ENCODE measurements around the gene SPAG16.

Gene SPAG16

DNA sequence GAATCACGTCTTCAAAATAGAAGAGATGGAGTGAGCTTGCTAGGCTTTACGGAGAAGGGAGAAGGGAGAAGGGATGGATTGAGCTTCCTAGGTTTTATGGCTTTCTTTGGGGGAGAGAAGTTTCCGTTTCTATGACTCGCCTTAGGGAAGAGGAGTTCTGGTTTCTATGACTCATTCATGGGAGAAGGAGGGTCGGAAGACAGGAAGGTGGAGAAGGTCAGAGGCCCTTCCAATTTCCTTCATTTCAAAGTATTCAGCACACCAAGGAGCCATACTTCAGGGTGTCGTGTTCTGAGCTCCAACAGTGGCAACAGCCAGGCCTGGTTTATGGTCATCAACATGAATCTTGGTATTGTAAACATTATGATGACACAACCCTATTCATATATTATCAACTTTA lies 841.9 kb downstream of the SPAG16 start:
- Mint-ChIP-seq H3K27me3 (no peaks in the 10 kb centered on the region), H3K36me3 (ENCODE audit: low read depth) (no peaks in the 10 kb centered on the region), H3K9me3 (no peaks in the 10 kb centered on the region), H3K27ac (no peak overlapping the region), H3K4me3 (no peak overlapping the region), H3K4me1 (ENCODE audit: low read depth) (no peaks in the 10 kb centered on the region)

GRCh38 chr2:214127170-214127569 lies 842.9 kb downstream of the SPAG16 start:
- H3K36me3 Mint-ChIP-seq (ENCODE audit: low read depth) = no peaks in the 10 kb centered on the region
- no peaks in the 10 kb centered on the region for H3K4me1 Mint-ChIP-seq (ENCODE audit: low read depth)

DNA sequence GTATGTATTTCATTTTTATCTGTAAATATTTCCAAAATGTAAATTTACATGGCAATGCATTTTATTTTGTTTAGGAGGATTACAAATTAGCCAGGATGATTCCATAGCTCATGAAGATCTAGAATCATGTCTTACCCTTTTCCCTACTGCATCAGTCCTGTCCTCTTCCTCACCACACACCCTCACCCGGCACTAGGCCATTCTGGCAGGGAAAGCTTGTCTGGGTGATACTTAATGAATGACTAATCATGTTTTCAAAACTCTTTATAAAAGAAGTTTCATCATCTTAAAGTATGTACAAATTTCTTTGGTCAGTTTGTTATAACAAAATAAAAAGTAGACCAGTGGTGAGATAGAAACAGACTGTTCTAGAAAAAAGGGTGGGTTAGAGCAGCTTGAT lies 843.3 kb downstream of the SPAG16 start:
- H3K4me1 Mint-ChIP-seq (ENCODE audit: low read depth) = no peaks in the 10 kb centered on the region
- no peak overlapping the region for H3K27ac Mint-ChIP-seq
- peaks cover 3% of the 10 kb centered on the region for H3K9me3 Mint-ChIP-seq
- no peaks in the 10 kb centered on the region for H3K27me3 Mint-ChIP-seq
- no peaks in the 10 kb centered on the region for H3K36me3 Mint-ChIP-seq (ENCODE audit: low read depth)
- no peak overlapping the region for H3K4me3 Mint-ChIP-seq

More at GRCh38 chr2:214127170-214127569, 842.9 kb downstream of the SPAG16 start:
- Mint-ChIP-seq H3K27me3 (no peaks in the 10 kb centered on the region), H3K27ac (no peak overlapping the region), H3K4me3 (no peak overlapping the region), H3K9me3 (no peaks in the 10 kb centered on the region)

DNA sequence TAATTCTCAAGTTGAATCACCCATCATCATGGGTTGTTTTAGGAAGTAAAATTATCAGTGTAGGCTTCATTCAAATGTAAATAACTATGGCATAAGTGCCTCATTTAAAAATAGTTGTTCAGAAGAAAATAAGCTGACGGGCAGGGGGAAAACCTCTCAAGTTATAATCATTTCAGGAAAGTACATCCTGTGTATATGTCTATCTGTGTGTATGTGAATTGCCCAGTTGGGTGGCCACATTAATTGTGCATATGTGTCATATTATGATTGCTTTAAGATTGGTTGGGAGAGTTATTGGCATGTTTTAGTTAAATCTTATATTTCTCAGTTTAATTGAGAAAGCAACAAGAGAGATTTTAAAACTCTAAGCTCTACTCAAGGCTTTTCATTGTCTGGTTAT lies 843.8 kb downstream of the SPAG16 start:
- Mint-ChIP-seq H3K36me3 (ENCODE audit: low read depth) (no peaks in the 10 kb centered on the region), H3K4me3 (no peak overlapping the region), H3K9me3 (peaks cover 4% of the 10 kb centered on the region), H3K4me1 (ENCODE audit: low read depth) (no peaks in the 10 kb centered on the region), H3K27me3 (no peaks in the 10 kb centered on the region), H3K27ac (no peak overlapping the region)

- no peak overlapping the region for H3K4me3 Mint-ChIP-seq
- peaks cover 4% of the 10 kb centered on the region for H3K9me3 Mint-ChIP-seq
- no peak overlapping the region for H3K27ac Mint-ChIP-seq
- H3K36me3 Mint-ChIP-seq (ENCODE audit: low read depth) = no peaks in the 10 kb centered on the region
- H3K27me3 Mint-ChIP-seq = no peaks in the 10 kb centered on the region
- H3K4me1 Mint-ChIP-seq (ENCODE audit: low read depth) = no peaks in the 10 kb centered on the region
Measured at GRCh38 chr2:214130114-214130513, 845.9 kb downstream of the SPAG16 start.

DNA sequence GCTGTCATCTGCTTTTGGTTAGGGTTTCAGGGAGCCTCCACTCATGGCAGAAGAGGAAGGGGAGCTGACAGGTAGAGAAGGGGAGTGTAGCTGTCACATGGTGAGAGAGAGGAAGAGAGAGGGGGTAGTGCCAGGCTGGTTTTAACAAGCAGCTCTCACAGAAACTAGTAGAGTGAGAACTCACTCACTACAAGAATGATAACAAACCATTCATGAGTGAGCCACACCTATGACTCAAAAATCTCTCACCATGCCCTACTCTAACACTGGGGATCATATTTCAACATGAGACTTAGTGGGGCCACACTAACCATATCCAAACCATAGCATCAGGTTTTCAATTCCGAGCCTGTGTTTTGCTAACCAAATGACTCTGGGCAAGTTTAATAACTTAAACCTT lies 851.7 kb downstream of the SPAG16 start:
- no peaks in the 10 kb centered on the region for H3K27me3 Mint-ChIP-seq
- no peaks in the 10 kb centered on the region for H3K36me3 Mint-ChIP-seq (ENCODE audit: low read depth)
- H3K4me3 Mint-ChIP-seq = no peak overlapping the region
- H3K9me3 Mint-ChIP-seq = peaks cover 4% of the 10 kb centered on the region
- no peak overlapping the region for H3K27ac Mint-ChIP-seq
- H3K4me1 Mint-ChIP-seq (ENCODE audit: low read depth) = no peaks in the 10 kb centered on the region

DNA sequence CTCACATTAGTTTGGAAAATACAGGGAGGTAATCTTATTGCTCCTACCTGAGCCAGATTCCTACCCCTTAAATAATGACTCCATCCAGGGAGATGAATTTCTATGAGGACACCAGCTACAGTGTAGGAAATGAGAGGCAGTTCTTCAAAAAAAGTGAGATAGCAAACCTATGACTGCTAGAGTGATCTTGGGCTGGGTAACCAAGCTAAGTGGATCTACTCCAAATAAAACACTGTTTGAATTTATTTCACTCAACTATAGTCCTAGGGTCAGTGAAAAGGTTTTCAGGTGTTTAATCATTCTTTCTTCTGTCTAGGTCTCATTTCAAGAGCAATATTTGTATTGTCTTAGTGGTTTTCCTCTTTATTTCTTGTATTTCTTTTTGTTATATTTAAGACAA lies 854.5 kb downstream of the SPAG16 start:
- H3K4me1 Mint-ChIP-seq (ENCODE audit: low read depth) = no peaks in the 10 kb centered on the region
- no peak overlapping the region for H3K4me3 Mint-ChIP-seq
- H3K27ac Mint-ChIP-seq = no peak overlapping the region
- no peaks in the 10 kb centered on the region for H3K27me3 Mint-ChIP-seq
- H3K36me3 Mint-ChIP-seq (ENCODE audit: low read depth) = no peaks in the 10 kb centered on the region
- H3K9me3 Mint-ChIP-seq = no peaks in the 10 kb centered on the region

GRCh38 chr2:214139630-214140284 lies 855.5 kb downstream of the SPAG16 start:
- Mint-ChIP-seq H3K4me3 (no peak overlapping the region), H3K9me3 (no peaks in the 10 kb centered on the region), H3K36me3 (ENCODE audit: low read depth) (no peaks in the 10 kb centered on the region), H3K27ac (no peak overlapping the region), H3K27me3 (no peaks in the 10 kb centered on the region), H3K4me1 (ENCODE audit: low read depth) (no peaks in the 10 kb centered on the region)

DNA sequence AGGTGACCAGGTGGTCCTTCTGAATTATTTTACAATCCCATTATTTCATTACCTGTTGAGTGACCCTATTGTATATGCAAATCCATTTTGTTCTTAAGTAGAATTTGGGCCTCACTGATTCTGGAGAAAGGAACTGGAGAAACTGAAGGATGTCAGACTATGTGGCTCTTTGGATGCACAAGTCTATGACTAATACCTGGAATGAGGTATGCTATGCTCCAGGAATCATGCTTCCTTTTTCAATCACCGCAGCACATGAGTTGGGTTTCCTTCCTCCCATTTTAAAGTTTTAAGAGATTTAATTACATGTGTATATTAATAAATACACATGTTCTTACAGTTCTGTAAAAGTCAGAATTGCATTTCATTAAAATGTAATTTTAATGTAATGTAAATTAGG lies 872.7 kb downstream of the SPAG16 start:
- H3K9me3 Mint-ChIP-seq = no peaks in the 10 kb centered on the region
- H3K4me3 Mint-ChIP-seq = no peak overlapping the region
- H3K4me1 Mint-ChIP-seq (ENCODE audit: low read depth) = no peaks in the 10 kb centered on the region
- no peaks in the 10 kb centered on the region for H3K36me3 Mint-ChIP-seq (ENCODE audit: low read depth)
- H3K27me3 Mint-ChIP-seq = no peaks in the 10 kb centered on the region
- no peak overlapping the region for H3K27ac Mint-ChIP-seq

DNA sequence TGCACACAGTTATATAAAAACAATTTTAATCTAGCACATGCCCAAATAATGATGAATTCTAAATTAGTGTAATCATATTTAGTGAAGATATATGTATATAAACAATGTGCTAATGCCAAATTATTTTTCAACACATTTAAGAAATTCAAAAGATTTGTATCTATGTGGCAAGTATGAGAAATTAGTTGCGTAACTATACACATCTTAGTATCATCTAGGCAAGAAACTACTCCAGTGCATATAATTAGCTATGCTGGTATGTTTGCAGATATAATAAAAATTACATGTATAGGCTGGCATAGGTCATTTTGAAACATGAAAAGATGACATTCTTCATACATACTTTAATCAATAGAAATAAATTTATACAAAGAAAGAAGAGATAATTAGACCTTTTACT lies 874.6 kb downstream of the SPAG16 start:
- no peaks in the 10 kb centered on the region for H3K4me1 Mint-ChIP-seq (ENCODE audit: low read depth)
- no peaks in the 10 kb centered on the region for H3K9me3 Mint-ChIP-seq
- H3K4me3 Mint-ChIP-seq = no peak overlapping the region
- no peak overlapping the region for H3K27ac Mint-ChIP-seq
- H3K36me3 Mint-ChIP-seq (ENCODE audit: low read depth) = no peaks in the 10 kb centered on the region
- H3K27me3 Mint-ChIP-seq = no peaks in the 10 kb centered on the region

DNA sequence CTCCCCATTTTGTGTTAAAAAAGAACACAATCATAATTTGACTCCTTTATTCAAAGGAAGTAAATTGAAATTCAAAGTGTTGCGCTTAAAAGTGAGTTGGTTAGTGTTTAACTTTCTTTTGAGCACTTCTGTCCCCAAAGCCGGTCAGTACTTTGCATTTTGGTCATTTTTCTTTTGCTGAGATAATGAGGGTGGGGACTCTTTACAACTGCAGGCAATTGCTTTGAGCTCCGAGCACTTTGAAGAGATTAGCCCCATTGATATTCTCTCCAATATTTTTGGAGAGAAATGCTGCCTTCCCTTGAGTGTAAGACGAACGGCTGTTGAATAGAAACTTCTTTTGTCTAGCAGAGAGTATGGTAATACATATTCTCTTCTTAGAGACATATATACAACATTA lies 885.0 kb downstream of the SPAG16 start:
- H3K4me1 Mint-ChIP-seq (ENCODE audit: low read depth) = no peaks in the 10 kb centered on the region
- H3K27ac Mint-ChIP-seq = no peak overlapping the region
- H3K4me3 Mint-ChIP-seq = no peak overlapping the region
- no peaks in the 10 kb centered on the region for H3K9me3 Mint-ChIP-seq
- no peaks in the 10 kb centered on the region for H3K36me3 Mint-ChIP-seq (ENCODE audit: low read depth)
- no peaks in the 10 kb centered on the region for H3K27me3 Mint-ChIP-seq

GRCh38 chr2:214169736-214170135 lies 885.5 kb downstream of the SPAG16 start:
- Mint-ChIP-seq H3K36me3 (ENCODE audit: low read depth) (no peaks in the 10 kb centered on the region), H3K27me3 (no peaks in the 10 kb centered on the region), H3K4me3 (no peak overlapping the region), H3K4me1 (ENCODE audit: low read depth) (no peaks in the 10 kb centered on the region), H3K9me3 (no peaks in the 10 kb centered on the region), H3K27ac (no peak overlapping the region)

DNA sequence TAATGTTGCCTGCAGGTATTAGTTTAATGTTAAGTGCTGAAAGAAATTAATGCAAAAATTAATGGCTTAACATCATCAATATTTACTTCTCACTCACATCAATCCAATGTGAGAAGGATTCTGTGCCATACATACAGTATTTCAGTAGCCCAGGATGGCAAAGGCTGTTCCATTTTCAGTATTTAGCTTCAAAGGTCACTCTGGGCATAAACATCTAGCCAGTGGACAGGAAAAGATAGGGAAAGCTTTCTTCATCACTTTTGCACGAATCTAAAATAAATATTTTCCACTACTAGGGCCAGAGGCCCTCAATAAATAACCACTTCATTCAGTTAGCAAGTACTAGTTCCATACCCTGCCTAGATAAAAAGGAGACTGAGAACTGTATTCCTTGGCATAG lies 890.3 kb downstream of the SPAG16 start:
- Mint-ChIP-seq H3K4me1 (ENCODE audit: low read depth) (no peaks in the 10 kb centered on the region), H3K27ac (no peak overlapping the region), H3K4me3 (no peak overlapping the region), H3K9me3 (no peaks in the 10 kb centered on the region), H3K27me3 (no peaks in the 10 kb centered on the region), H3K36me3 (ENCODE audit: low read depth) (no peaks in the 10 kb centered on the region)

GRCh38 chr2:214180071-214180470 lies 895.8 kb downstream of the SPAG16 start:
- no peaks in the 10 kb centered on the region for H3K4me1 Mint-ChIP-seq (ENCODE audit: low read depth)
- no peak overlapping the region for H3K27ac Mint-ChIP-seq
- H3K4me3 Mint-ChIP-seq = no peak overlapping the region
- H3K36me3 Mint-ChIP-seq (ENCODE audit: low read depth) = no peaks in the 10 kb centered on the region
- no peaks in the 10 kb centered on the region for H3K27me3 Mint-ChIP-seq
- no peaks in the 10 kb centered on the region for H3K9me3 Mint-ChIP-seq

DNA sequence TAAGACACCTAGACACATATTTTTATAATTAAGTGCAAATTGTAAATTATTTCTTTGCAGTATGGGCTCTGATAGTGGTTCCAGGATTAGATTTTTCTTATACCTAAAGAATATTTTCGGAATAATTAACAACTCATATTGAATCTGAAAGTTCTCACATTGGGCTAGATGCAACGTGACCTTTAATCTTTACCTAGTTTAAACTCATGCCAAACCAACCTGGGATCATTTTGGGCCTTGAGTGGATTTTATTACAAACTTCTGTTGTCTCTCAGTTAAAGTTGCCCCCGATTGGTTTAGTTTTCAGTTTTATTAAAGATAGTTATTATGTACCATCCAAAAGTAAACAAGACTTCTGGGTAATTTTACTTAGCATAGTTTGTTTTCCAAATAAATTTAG lies 896.4 kb downstream of the SPAG16 start:
- Mint-ChIP-seq H3K27ac (no peak overlapping the region), H3K27me3 (no peaks in the 10 kb centered on the region), H3K4me3 (no peak overlapping the region), H3K9me3 (no peaks in the 10 kb centered on the region), H3K4me1 (ENCODE audit: low read depth) (no peaks in the 10 kb centered on the region), H3K36me3 (ENCODE audit: low read depth) (no peaks in the 10 kb centered on the region)

GRCh38 chr2:214184461-214184860 lies 900.2 kb downstream of the SPAG16 start:
- Mint-ChIP-seq H3K9me3 (no peaks in the 10 kb centered on the region), H3K36me3 (ENCODE audit: low read depth) (no peaks in the 10 kb centered on the region), H3K4me1 (ENCODE audit: low read depth) (no peaks in the 10 kb centered on the region), H3K27ac (no peak overlapping the region), H3K27me3 (no peaks in the 10 kb centered on the region), H3K4me3 (no peak overlapping the region)

Measured in stimulated activated naive CD8-positive, alpha-beta T cell treated with anti-CD3 and anti-CD28 coated beads, Interleukin-15, Interleukin-2, amounts not matched to agents 100 ng/mL and 50 ng/mL, for 24 hours (primary cell).